ENCODE results near the gene STXBP2. TPM values are rescaled to one million over a fixed set of nuclear protein-coding genes. Genes with fewer than 3 reads are reported as not detected.

Gene STXBP2
- total RNA-seq, 1 experiment from 2014 or later = 102 TPM

DNA sequence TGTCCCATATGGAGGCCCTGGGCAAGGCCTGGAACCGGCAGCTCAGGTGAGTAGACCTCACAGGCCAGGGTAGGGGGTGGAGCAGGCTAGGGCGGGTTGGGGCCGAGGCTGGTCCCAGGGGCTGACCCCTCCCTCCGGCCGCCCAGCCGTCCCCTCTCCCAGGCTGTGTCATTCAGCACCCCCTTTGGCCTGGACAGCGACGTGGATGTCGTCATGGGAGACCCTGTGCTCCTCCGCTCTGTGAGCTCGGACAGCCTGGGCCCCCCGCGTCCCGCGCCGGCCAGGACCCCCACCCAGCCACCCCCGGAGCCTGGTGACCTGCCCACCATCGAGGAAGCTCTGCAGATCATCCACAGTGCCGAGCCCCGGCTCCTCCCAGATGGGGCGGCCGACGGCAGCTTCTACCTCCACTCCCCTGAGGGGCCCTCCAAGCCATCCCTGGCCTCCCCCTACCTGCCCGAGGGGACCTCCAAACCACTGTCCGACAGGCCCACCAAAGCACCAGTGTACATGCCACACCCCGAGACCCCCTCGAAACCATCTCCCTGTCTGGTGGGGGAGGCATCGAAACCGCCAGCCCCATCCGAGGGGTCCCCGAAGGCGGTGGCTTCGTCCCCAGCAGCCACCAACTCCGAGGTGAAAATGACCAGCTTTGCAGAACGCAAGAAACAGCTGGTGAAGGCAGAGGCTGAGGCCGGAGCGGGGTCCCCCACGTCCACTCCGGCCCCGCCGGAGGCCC, 25.2 kb upstream of the STXBP2 start:
- no TSS peak for BruUV-seq (replicated peaks)
- Histone ChIP-seq H3K27me3 (ENCODE audit: control insufficient read depth, insufficient read depth, low read length) (no peaks in the 10 kb centered on the region), H3K4me3 (ENCODE audit: low read depth in 2 of 2, low read length in 2 of 2) (no peak overlapping the region), H3K9me3 (ENCODE audit: control insufficient read depth, insufficient read depth, low read depth, low read length) (no peaks in the 10 kb centered on the region), H3K4me1 (ENCODE audit: control insufficient read depth, insufficient read depth, low read length) (no peaks in the 10 kb centered on the region), H3K27ac (ENCODE audit: low read length) (no peak overlapping the region), H3K36me3 (ENCODE audit: control insufficient read depth, insufficient read depth, low read length) (no peaks in the 10 kb centered on the region)
- DNase-seq (ENCODE audit: low read depth, low spot score) (no peak), ATAC-seq (no peak)
- in situ Hi-C loops (cut with HindIII; ENCODE audit: low pct_unique_long_range_greater_than_20kb, low sequenced_read_pairs) = no loop called here
- TF ChIP-seq REST (IDR thresholded peaks at IDR 0.05; ENCODE audit: insufficient read depth in 1 of 2, low read depth in 2 of 2, low read length in 1 of 2) (peak; percentile 78 to 84), POLR2AphosphoS5 (IDR thresholded peaks at IDR 0.05; ENCODE audit: low read depth, low read length) (no peak)
- ChIA-PET POLR2A (no interaction called here), CTCF (interaction anchor here (0.6 kb wide), 1 partner anchor 43 kb away, joined by 4 read pairs; no protein-coding TSS in a partner anchor)
- intact Hi-C loops (cut with micrococcal nuclease; ENCODE audit: unreplicated experiment) = no loop called here

DNA sequence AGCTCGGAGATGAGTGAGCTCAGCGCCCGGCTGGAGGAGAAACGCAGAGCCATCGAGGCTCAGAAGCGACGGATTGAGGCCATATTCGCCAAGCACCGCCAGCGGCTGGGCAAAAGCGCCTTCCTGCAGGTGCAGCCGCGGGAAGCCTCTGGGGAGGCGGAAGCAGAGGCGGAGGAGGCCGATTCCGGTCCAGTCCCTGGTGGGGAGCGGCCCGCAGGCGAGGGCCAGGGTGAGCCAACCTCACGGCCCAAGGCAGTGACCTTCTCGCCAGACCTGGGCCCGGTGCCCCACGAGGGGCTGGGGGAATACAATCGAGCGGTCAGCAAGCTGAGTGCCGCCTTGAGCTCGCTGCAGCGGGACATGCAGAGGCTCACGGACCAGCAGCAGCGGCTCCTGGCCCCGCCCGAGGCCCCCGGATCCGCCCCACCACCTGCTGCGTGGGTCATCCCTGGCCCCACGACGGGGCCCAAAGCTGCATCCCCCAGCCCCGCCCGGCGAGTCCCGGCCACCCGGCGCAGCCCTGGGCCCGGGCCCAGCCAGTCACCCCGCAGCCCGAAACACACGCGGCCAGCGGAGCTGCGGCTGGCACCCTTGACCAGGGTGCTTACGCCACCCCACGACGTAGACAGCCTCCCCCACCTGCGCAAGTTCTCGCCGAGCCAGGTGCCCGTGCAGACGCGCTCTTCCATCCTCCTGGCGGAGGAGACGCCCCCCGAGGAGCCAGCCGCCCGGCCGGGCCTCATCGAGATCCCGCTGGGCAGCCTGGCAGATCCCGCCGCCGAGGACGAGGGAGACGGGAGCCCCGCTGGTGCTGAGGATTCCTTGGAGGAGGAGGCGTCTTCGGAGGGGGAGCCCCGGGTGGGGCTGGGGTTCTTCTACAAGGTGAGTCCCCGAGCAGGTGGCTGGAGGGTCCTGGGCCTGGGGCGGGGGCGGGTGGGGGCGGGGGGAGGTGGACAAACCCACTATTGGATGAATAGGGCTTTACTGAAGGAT, 24.3 kb upstream of the STXBP2 start:
- DNase-seq (ENCODE audit: low read depth, low spot score) (no peak), ATAC-seq (no peak)
- CTCF ChIA-PET = interaction anchor here (0.6 kb wide), 1 partner anchor 44 kb away, joined by 4 read pairs; no protein-coding TSS in a partner anchor
- BruUV-seq (replicated peaks) = no TSS peak
- intact Hi-C loops (cut with micrococcal nuclease; ENCODE audit: unreplicated experiment) (no loop called here), in situ Hi-C loops (cut with HindIII; ENCODE audit: low pct_unique_long_range_greater_than_20kb, low sequenced_read_pairs) (no loop called here)
- TF ChIP-seq, protein P1, sequence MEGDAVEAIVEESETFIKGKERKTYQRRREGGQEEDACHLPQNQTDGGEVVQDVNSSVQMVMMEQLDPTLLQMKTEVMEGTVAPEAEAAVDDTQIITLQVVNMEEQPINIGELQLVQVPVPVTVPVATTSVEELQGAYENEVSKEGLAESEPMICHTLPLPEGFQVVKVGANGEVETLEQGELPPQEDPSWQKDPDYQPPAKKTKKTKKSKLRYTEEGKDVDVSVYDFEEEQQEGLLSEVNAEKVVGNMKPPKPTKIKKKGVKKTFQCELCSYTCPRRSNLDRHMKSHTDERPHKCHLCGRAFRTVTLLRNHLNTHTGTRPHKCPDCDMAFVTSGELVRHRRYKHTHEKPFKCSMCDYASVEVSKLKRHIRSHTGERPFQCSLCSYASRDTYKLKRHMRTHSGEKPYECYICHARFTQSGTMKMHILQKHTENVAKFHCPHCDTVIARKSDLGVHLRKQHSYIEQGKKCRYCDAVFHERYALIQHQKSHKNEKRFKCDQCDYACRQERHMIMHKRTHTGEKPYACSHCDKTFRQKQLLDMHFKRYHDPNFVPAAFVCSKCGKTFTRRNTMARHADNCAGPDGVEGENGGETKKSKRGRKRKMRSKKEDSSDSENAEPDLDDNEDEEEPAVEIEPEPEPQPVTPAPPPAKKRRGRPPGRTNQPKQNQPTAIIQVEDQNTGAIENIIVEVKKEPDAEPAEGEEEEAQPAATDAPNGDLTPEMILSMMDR (IDR thresholded peaks at IDR 0.05) = no peak
- TF ChIP-seq TCF7L2 (IDR thresholded peaks at IDR 0.05; ENCODE audit: low read depth, low read length) = no peak
- no peak for TF ChIP-seq REST (IDR thresholded peaks at IDR 0.05; ENCODE audit: insufficient read depth in 1 of 2, low read depth in 2 of 2, low read length in 1 of 2)
- TF ChIP-seq SIN3A (IDR thresholded peaks at IDR 0.05; ENCODE audit: borderline replicate concordance, insufficient read depth, low read depth, low read length) = no peak
- TF ChIP-seq POLR2AphosphoS5 (IDR thresholded peaks at IDR 0.05; ENCODE audit: low read depth, low read length) = no peak
- Histone ChIP-seq H3K27me3 (ENCODE audit: control insufficient read depth, insufficient read depth, low read length) (no peaks in the 10 kb centered on the region), H3K9me3 (ENCODE audit: control insufficient read depth, insufficient read depth, low read depth, low read length) (no peaks in the 10 kb centered on the region), H3K27ac (ENCODE audit: low read length) (no peak overlapping the region), H3K4me1 (ENCODE audit: control insufficient read depth, insufficient read depth, low read length) (no peaks in the 10 kb centered on the region), H3K36me3 (ENCODE audit: control insufficient read depth, insufficient read depth, low read length) (no peaks in the 10 kb centered on the region), H3K4me3 (ENCODE audit: low read depth in 2 of 2, low read length in 2 of 2) (no peak overlapping the region)
- POLR2A ChIA-PET = no interaction called here
